SU-DHL-6 (cell line): Measurements from ENCODE around the gene CFDP1.

Source experiments
- CTCF ChIP-seq: fragments of 200-600 bp; sonication (generic); IDR thresholded peaks from one replicate; pipeline ENCODE4 v1.5.1; 2017; ENCODE audit warnings: antibody characterized with exemption, mild to moderate bottlenecking, low read length, moderate library complexity; ENCODE audit not compliant: insufficient read depth, poor library complexity, severe bottlenecking
- EZH2phosphoT487 ChIP-seq: fragments of 200-600 bp; sonication (generic), shearing (Covaris generic); conservative IDR thresholded peaks from 2 replicates; pipeline ENCODE4 v1.6.1; 2018; ENCODE audit warnings: mild to moderate bottlenecking, antibody characterized with exemption, low read length, moderate library complexity, mixed read lengths

DNA sequence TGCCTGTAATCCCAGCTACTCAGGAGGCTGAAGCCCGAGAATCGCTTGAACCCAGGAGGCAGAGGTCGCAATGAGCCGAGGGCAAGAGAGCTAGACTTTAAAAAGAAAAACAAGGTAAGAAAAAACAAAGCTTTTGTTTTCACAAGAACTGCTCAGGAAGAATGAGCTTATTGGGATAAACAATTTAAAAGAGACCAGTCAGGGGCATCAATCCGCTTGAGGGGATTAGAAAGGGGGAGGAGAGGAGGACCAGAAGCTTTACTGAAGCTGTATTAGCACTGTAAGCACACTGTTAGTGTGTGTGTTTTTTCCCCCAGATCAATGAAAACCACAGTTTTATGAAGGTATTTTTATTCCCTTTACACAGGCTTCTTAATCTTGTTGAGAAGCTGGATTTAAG is 22.4 kb upstream of the CFDP1 start:
- TF ChIP-seq CTCF = no peak
- no peak for TF ChIP-seq EZH2phosphoT487
